ENCODE results near the gene GRAMD1A.
"Not testable (repeated sequence)": the region's sequence is repeated elsewhere in the genome, so short reads cannot be mapped to it uniquely, and the experiment has no call there.

The GRAMD1A gene

GRCh38 chr19:35004517-35005255 is 4.6 kb downstream of the GRAMD1A start:
- DNase-seq: no peak

GRCh38 chr19:35005256-35005977 is 5.3 kb downstream of the GRAMD1A start:
- no peak for DNase-seq

- not testable (repeated sequence) for DNase-seq
Measured at GRCh38 chr19:35006007-35006341, 5.9 kb downstream of the GRAMD1A start.

- DNase-seq: no peak
Measured at GRCh38 chr19:35006342-35006998, 6.3 kb downstream of the GRAMD1A start.

- DNase-seq: no peak
Measured at GRCh38 chr19:35006999-35007365, 6.9 kb downstream of the GRAMD1A start.

- not testable (repeated sequence) for DNase-seq
Measured at GRCh38 chr19:35007427-35007826, 7.3 kb downstream of the GRAMD1A start.

- DNase-seq: no peak
Measured at GRCh38 chr19:35008891-35009341, 8.8 kb downstream of the GRAMD1A start.

- DNase-seq: no peak
Measured at GRCh38 chr19:35009424-35010415, 9.6 kb downstream of the GRAMD1A start.

GRCh38 chr19:35011091-35011689 is 11.1 kb downstream of the GRAMD1A start:
- DNase-seq: no peak

GRCh38 chr19:35011737-35012682 is 11.9 kb downstream of the GRAMD1A start:
- DNase-seq: no peak

- DNase-seq: no peak
Measured at GRCh38 chr19:35013041-35013819, 13.1 kb downstream of the GRAMD1A start.

- no peak for DNase-seq
Measured at GRCh38 chr19:35013820-35014754, 14.0 kb downstream of the GRAMD1A start.

- DNase-seq: not testable (repeated sequence)
Measured at GRCh38 chr19:35014774-35015173, 14.7 kb downstream of the GRAMD1A start.

GRCh38 chr19:35015270-35015953 is 15.3 kb downstream of the GRAMD1A start:
- DNase-seq: no peak

GRCh38 chr19:35015954-35016351 is 15.8 kb downstream of the GRAMD1A start:
- no peak for DNase-seq

GRCh38 chr19:35017507-35017906 is 17.4 kb downstream of the GRAMD1A start:
- DNase-seq: no peak

GRCh38 chr19:35018379-35018778 is 18.3 kb downstream of the GRAMD1A start:
- DNase-seq: no peak

- no peak for DNase-seq
Measured at GRCh38 chr19:35019144-35019543, 19.0 kb downstream of the GRAMD1A start.

Data from cortex of kidney (tissue), 1 donor.